ENCODE results near the gene OCA2. TPM values are rescaled to one million over a fixed set of nuclear protein-coding genes. Genes with fewer than 3 reads are reported as not detected.

Gene OCA2
- total RNA-seq, 1 donor from 2014 or later, result 0.79 TPM

GRCh38 chr15:27873039-27873438 is 226.1 kb downstream of the OCA2 start:
- no peak overlapping the region for H3K4me3 Mint-ChIP-seq (ENCODE audit: low read depth)
- TF ChIP-seq CTCF (IDR thresholded peaks at IDR 0.05; ENCODE audit: unreplicated experiment), result no peak
- H3K36me3 Mint-ChIP-seq (ENCODE audit: insufficient read depth), result no peaks in the 10 kb centered on the region
- no peaks in the 10 kb centered on the region for H3K9me3 Mint-ChIP-seq (ENCODE audit: low read depth)
- peaks cover 4% of the 10 kb centered on the region for H3K27me3 Mint-ChIP-seq
- H3K4me1 Mint-ChIP-seq (ENCODE audit: low read depth), result no peaks in the 10 kb centered on the region
- DNase-seq (ENCODE audit: low spot score, unreplicated experiment), result no peak
- H3K27ac Mint-ChIP-seq, result no peak overlapping the region

- Mint-ChIP-seq H3K9me3 (ENCODE audit: low read depth) (no peaks in the 10 kb centered on the region), H3K27me3 (peaks cover 4% of the 10 kb centered on the region), H3K27ac (no peak overlapping the region), H3K4me1 (ENCODE audit: low read depth) (no peaks in the 10 kb centered on the region), H3K36me3 (ENCODE audit: insufficient read depth) (no peaks in the 10 kb centered on the region), H3K4me3 (ENCODE audit: low read depth) (no peak overlapping the region)
- TF ChIP-seq CTCF (IDR thresholded peaks at IDR 0.05; ENCODE audit: unreplicated experiment), result no peak
- DNase-seq (ENCODE audit: low spot score, unreplicated experiment), result no peak
Measured at GRCh38 chr15:27872355-27872754, 226.8 kb downstream of the OCA2 start.

DNA sequence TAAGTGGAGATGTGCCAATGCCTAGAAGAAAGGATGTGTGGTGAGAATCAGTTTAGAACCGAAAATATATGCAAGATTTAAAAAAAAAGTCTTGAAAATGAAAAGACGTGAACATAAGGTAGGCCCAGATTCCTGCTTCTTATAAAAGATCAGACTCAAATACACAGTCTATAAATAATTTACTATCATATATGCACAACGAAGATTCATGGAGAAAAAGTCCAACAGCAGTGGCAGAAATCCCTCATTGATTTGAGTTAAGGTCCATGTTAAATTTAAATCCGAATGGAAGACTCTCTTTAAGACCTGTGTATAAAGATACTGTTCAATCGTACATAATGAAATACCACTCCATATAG is 227.2 kb downstream of the OCA2 start:
- no peak overlapping the region for H3K4me3 Mint-ChIP-seq (ENCODE audit: low read depth)
- no peaks in the 10 kb centered on the region for H3K9me3 Mint-ChIP-seq (ENCODE audit: low read depth)
- peaks cover 4% of the 10 kb centered on the region for H3K27me3 Mint-ChIP-seq
- no peak for DNase-seq (ENCODE audit: low spot score, unreplicated experiment)
- no peaks in the 10 kb centered on the region for H3K36me3 Mint-ChIP-seq (ENCODE audit: insufficient read depth)
- no peaks in the 10 kb centered on the region for H3K4me1 Mint-ChIP-seq (ENCODE audit: low read depth)
- H3K27ac Mint-ChIP-seq, result no peak overlapping the region
- TF ChIP-seq CTCF (IDR thresholded peaks at IDR 0.05; ENCODE audit: unreplicated experiment), result no peak

GRCh38 chr15:27871078-27871901 is 227.8 kb downstream of the OCA2 start:
- no peaks in the 10 kb centered on the region for H3K36me3 Mint-ChIP-seq (ENCODE audit: insufficient read depth)
- peaks cover 4% of the 10 kb centered on the region for H3K27me3 Mint-ChIP-seq
- no peak for TF ChIP-seq CTCF (IDR thresholded peaks at IDR 0.05; ENCODE audit: unreplicated experiment)
- H3K4me3 Mint-ChIP-seq (ENCODE audit: low read depth), result no peak overlapping the region
- H3K27ac Mint-ChIP-seq, result no peak overlapping the region
- DNase-seq (ENCODE audit: low spot score, unreplicated experiment), result no peak
- H3K9me3 Mint-ChIP-seq (ENCODE audit: low read depth), result no peaks in the 10 kb centered on the region
- H3K4me1 Mint-ChIP-seq (ENCODE audit: low read depth), result no peaks in the 10 kb centered on the region

DNA sequence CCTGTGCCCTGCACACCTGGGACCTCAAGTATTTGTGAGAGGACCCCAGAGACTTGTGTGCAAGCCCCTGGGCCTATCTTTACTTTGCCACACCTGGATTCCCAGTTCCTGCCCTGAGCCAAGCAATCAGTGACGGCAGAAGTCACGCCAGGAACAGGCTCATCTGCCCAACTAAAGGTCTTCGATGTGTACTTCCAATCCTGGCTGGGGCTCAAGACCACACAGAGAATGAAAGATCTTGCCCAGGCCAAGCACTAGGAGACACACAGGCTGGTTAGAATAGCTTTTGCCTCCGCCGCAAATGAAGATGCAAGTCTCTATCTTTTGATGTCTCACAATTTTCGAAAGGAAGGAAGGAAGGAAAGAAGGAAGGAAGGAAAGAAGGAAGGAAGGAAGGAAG is 228.8 kb downstream of the OCA2 start:
- Mint-ChIP-seq H3K27ac (peak overlapping the region; percentile 6), H3K9me3 (ENCODE audit: low read depth) (no peaks in the 10 kb centered on the region), H3K36me3 (ENCODE audit: insufficient read depth) (no peaks in the 10 kb centered on the region), H3K4me3 (ENCODE audit: low read depth) (no peak overlapping the region), H3K27me3 (peaks cover 9% of the 10 kb centered on the region), H3K4me1 (ENCODE audit: low read depth) (no peaks in the 10 kb centered on the region)
- TF ChIP-seq CTCF (IDR thresholded peaks at IDR 0.05; ENCODE audit: unreplicated experiment), result no peak
- no peak for DNase-seq (ENCODE audit: low spot score, unreplicated experiment)
